AG04450 (cell line): ENCODE data around the gene UCKL1. TPM values are rescaled to one million over a fixed set of nuclear protein-coding genes. Genes with fewer than 3 reads are reported as not detected.
"Not testable (repeated sequence)": the region's sequence is repeated elsewhere in the genome, so short reads cannot be mapped to it uniquely, and the experiment has no call there.

Experiments used
- CTCF ChIA-PET: fragments of 300-600, 350-600 bp; formaldehyde crosslinking; extraction: SDS; loops from one replicate; lab custom pipeline; 2022; ENCODE audit warnings: antibody characterized with exemption, inconsistent platforms; lab: Charles Lee
- POLR2A ChIA-PET: fragments of 350-600 bp; formaldehyde crosslinking; extraction: SDS; loops from one replicate; lab custom pipeline; 2021; ENCODE audit warnings: antibody characterized with exemption, inconsistent platforms; lab: Yijun Ruan, JAX
- DNase-seq: peaks from one replicate; pipeline ENCODE4 v3.0.0-alpha.2; 2011; ENCODE audit warnings: low read depth, low spot score
- H3K27ac ChIP-seq: one replicate; pipeline ENCODE4 v1.5.1; 2012; ENCODE audit warnings: low read depth, low read length, control low read depth
- H3K27me3 ChIP-seq: one replicate; pipeline ENCODE4 v1.6.0; 2012; ENCODE audit warnings: low read length; ENCODE audit not compliant: control insufficient read depth, insufficient read depth
- H3K4me3 ChIP-seq: 2 replicates; pipeline ENCODE4 v1.5.1; 2011; ENCODE audit warnings: mild to moderate bottlenecking, low read depth, low read length, control low read depth
- H3K9me3 ChIP-seq: 2 replicates; pipeline ENCODE4 v1.5.1; 2012; ENCODE audit warnings: low read length; ENCODE audit not compliant: control insufficient read depth, insufficient read depth
- polyA plus RNA-seq: library from polyadenylated mRNA; depleted of rRNA; stranded (reverse); fragments of >200 nt; gene quantifications from 2 replicates; pipeline ENCODE4 v1.2.3, GENCODE V29; 2011
- TF ChIP-seq, protein P1 (sequence below): IDR thresholded peaks from 2 replicates; pipeline ENCODE4 v1.5.1; 2011; ENCODE audit warnings: low read depth, low read length, control low read depth, inconsistent platforms

The UCKL1 gene
- polyA plus RNA-seq, 1 experiment = 18.0 TPM

DNA sequence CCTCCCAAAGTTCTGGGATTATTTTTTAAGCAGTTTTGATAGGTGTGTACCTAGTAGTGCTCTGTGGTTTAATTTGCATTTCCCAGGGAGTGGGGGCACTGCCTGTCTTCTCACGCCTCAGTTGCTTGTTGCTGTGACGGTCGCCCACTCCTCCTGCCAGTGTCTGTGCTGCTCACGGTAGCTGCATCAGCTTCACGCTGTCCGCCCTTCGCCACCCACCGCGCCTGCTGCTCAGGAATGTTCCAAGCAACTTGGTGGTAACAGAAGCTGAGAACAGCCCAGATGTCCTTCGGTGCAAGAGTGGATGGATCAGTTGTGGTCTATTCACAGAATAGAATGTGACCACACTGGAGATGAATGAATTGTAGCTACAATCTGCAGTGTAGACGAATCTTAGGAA is 38.4 kb downstream of the UCKL1 start:
- DNase-seq = no peak
- ChIA-PET CTCF (no interaction called here), POLR2A (no interaction called here)
- Histone ChIP-seq H3K9me3 (peaks cover 9% of the 10 kb centered on the region; the same call in 1 of the 2 replicates), H3K4me3 (no peak overlapping the region), H3K27me3 (no peaks in the 10 kb centered on the region), H3K27ac (no peak overlapping the region)
- TF ChIP-seq, protein P1, sequence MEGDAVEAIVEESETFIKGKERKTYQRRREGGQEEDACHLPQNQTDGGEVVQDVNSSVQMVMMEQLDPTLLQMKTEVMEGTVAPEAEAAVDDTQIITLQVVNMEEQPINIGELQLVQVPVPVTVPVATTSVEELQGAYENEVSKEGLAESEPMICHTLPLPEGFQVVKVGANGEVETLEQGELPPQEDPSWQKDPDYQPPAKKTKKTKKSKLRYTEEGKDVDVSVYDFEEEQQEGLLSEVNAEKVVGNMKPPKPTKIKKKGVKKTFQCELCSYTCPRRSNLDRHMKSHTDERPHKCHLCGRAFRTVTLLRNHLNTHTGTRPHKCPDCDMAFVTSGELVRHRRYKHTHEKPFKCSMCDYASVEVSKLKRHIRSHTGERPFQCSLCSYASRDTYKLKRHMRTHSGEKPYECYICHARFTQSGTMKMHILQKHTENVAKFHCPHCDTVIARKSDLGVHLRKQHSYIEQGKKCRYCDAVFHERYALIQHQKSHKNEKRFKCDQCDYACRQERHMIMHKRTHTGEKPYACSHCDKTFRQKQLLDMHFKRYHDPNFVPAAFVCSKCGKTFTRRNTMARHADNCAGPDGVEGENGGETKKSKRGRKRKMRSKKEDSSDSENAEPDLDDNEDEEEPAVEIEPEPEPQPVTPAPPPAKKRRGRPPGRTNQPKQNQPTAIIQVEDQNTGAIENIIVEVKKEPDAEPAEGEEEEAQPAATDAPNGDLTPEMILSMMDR = no peak

- DNase-seq, POLR2A ChIA-PET, H3K9me3 ChIP-seq, H3K27me3 ChIP-seq, H3K27ac ChIP-seq, H3K4me3 ChIP-seq: not testable (repeated sequence)
- CTCF ChIA-PET = interaction anchor here (1.2 kb wide), 1 partner anchor 141 kb away, joined by 3 read pairs; no protein-coding TSS in a partner anchor
Observed at GRCh38 chr20:63916371-63916939, 39.8 kb downstream of the UCKL1 start.

DNA sequence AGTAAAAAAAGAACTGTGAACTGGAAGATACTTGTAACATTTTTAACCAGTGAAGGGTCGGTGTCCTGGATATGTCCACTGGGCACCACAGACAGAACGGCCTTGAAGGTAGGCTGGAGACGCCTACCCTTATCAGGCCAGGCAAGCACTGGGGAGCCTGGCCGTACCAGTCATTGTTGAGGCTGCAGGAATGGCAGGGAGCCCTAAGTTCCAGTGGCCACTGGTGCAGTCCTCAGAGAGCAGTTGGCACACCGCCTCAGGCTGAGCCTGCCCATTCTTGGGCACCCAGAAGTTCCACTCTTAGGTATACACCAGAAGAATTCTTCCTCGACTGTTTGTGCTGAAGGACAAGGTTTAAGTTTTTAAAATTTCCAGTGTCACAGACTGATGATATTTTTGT is 40.7 kb downstream of the UCKL1 start:
- Histone ChIP-seq H3K27me3 (no peaks in the 10 kb centered on the region), H3K4me3 (no peak overlapping the region), H3K27ac (no peak overlapping the region), H3K9me3 (peaks cover 9% of the 10 kb centered on the region; the same call in 1 of the 2 replicates)
- ChIA-PET CTCF (interaction anchor here (1.2 kb wide), 1 partner anchor 140 kb away, joined by 3 read pairs; no protein-coding TSS in a partner anchor), POLR2A (no interaction called here)
- no peak for DNase-seq
- TF ChIP-seq, protein P1 = no peak

- DNase-seq = no peak
- TF ChIP-seq, protein P1 = no peak
- POLR2A ChIA-PET = no interaction called here
- H3K27ac ChIP-seq = no peak overlapping the region
- H3K27me3 ChIP-seq = no peaks in the 10 kb centered on the region
- CTCF ChIA-PET = no interaction called here
- peaks cover 9% of the 10 kb centered on the region; the same call in 1 of the 2 replicates for H3K9me3 ChIP-seq
- no peak overlapping the region for H3K4me3 ChIP-seq
Observed at GRCh38 chr20:63913768-63914167, 42.4 kb downstream of the UCKL1 start.

GRCh38 chr20:63911176-63911575 is 45.0 kb downstream of the UCKL1 start:
- H3K9me3 ChIP-seq = peaks cover 7% of the 10 kb centered on the region; the same call in 1 of the 2 replicates
- H3K4me3 ChIP-seq = no peak overlapping the region
- TF ChIP-seq, protein P1 = no peak
- no peak for DNase-seq
- no peak overlapping the region for H3K27ac ChIP-seq
- POLR2A ChIA-PET = no interaction called here
- H3K27me3 ChIP-seq = no peaks in the 10 kb centered on the region
- CTCF ChIA-PET = no interaction called here
